ENCODE data around the gene GSTO1. TPM values are rescaled to one million over a fixed set of nuclear protein-coding genes. Genes with fewer than 3 reads are reported as not detected.

The GSTO1 gene
- total RNA-seq, 1 donor from 2014 or later = 131 TPM

DNA sequence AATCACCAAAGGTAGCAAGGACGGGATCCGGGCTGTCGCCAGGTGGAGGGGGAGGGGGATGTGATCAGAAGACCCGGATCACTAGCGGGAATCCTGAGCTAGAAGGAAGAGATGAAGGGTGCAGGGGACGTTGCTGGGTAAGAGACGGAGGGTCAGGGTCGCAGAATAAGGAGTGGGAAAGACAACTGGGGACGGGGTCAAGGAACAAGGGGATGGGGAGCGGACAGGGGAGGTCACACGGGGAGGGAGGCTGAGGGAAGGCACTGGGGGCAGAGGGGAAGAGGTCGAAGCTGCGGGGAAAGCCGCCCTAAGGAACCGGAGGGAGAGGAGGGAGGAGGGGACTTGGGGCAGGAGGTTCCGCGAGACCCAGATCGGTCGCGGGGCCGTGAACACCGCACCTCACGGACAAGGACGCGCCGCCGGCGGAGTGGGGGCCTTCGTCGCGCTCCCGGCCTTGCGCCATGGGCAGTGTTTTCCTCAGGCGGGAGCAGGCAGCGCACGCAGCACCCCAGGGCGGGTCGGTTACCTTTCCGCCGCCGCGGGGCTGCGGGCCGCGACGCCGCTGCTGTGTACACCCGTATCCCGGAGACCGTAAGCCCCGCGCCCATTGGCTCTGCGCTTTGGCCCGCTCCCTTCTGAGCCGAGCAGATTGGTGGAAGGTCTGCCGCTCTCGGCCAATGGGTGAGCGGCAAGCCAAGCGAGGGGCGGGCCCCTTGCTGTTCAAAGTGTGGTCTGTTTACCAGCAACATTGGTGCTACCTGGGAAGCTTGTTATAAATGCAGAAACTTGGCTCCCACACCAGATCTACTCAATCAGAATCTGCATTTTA lies 22.7 kb upstream of the GSTO1 start, which contains the start of gene CFAP43:
Gene CFAP43, minus strand, starts transcription at position 581 of the 829 bp plus-strand sequence. Its CDS starts 118 bp downstream, at position 463.
- Mint-ChIP-seq H3K4me1 (ENCODE audit: low read depth, unreplicated experiment) (no peaks in the 10 kb centered on the region), H3K27me3 (ENCODE audit: low read depth, unreplicated experiment) (no peaks in the 10 kb centered on the region), H3K27ac (ENCODE audit: unreplicated experiment) (peak within 1 kb of the TSS; percentile 66), H3K9me3 (ENCODE audit: unreplicated experiment) (peaks cover 9% of the 10 kb centered on the region), H3K36me3 (ENCODE audit: low read depth, unreplicated experiment) (no peaks in the 10 kb centered on the region), H3K4me3 (ENCODE audit: unreplicated experiment) (peak within 1 kb of the TSS; percentile 91)
- Histone ChIP-seq H2AFZ (ENCODE audit: low read depth, low read length) (peak within 1 kb of the TSS; percentile 100), H4K20me1 (ENCODE audit: insufficient read depth, low read length) (no peaks in the 10 kb centered on the region), H3K4me2 (ENCODE audit: low read length) (peak within 1 kb of the TSS; percentile 99), H3K9me3 (ENCODE audit: insufficient read depth, low read depth, low read length) (no peaks in the 10 kb centered on the region), H3K36me3 (ENCODE audit: insufficient read depth, low read length) (no peaks in the 10 kb centered on the region), H3K27ac (ENCODE audit: low read depth, low read length) (peak within 1 kb of the TSS; percentile 61), H3K27me3 (ENCODE audit: insufficient read depth, low read length) (no peaks in the 10 kb centered on the region), H3K4me3 (ENCODE audit: insufficient read depth, low read depth, low read length) (peak within 1 kb of the TSS; percentile 75), H3K79me2 (ENCODE audit: insufficient read depth, low read length) (no peaks in the 10 kb centered on the region), H3K9ac (ENCODE audit: low read length) (peak within 1 kb of the TSS; percentile 88), H3K4me1 (ENCODE audit: insufficient read depth, low read length) (peaks cover 9% of the 10 kb centered on the region)
- DNase-seq (ENCODE audit: low read depth) (peak; percentile 88), FAIRE-seq (peak; percentile 89)
- TF ChIP-seq, protein P1, sequence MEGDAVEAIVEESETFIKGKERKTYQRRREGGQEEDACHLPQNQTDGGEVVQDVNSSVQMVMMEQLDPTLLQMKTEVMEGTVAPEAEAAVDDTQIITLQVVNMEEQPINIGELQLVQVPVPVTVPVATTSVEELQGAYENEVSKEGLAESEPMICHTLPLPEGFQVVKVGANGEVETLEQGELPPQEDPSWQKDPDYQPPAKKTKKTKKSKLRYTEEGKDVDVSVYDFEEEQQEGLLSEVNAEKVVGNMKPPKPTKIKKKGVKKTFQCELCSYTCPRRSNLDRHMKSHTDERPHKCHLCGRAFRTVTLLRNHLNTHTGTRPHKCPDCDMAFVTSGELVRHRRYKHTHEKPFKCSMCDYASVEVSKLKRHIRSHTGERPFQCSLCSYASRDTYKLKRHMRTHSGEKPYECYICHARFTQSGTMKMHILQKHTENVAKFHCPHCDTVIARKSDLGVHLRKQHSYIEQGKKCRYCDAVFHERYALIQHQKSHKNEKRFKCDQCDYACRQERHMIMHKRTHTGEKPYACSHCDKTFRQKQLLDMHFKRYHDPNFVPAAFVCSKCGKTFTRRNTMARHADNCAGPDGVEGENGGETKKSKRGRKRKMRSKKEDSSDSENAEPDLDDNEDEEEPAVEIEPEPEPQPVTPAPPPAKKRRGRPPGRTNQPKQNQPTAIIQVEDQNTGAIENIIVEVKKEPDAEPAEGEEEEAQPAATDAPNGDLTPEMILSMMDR (IDR thresholded peaks at IDR 0.05; ENCODE audit: insufficient read depth, low read depth, low read length) = no peak
- TF ChIP-seq EZH2 (IDR thresholded peaks at IDR 0.05; ENCODE audit: insufficient read depth, low read length) = no peak

DNA sequence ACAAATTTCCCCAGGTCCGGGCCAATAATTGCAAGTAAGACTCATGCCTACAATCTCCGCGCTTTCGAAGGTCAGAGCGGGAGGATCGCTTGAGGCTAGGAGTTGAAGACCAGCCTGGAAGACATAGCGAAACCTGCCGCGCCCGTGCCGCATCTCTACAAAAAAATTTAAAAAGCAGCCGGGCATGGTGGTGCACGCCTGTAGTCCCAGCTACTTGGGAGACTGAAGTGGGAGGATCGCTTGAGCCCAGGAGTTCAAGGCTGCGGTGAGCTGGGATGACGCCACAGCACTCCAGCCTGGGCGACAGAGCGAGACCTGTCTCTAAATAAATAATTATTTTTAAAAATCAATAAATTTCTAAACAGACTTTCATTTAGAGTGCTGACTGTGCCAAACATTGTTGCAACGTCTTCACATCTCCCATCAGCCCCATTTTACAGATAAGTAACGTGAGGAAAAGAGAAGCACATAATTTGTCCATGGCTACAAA lies 22.0 kb upstream of the GSTO1 start:
- Histone ChIP-seq H3K9me3 (ENCODE audit: insufficient read depth, low read depth, low read length) (no peaks in the 10 kb centered on the region), H3K4me1 (ENCODE audit: insufficient read depth, low read length) (peaks cover 9% of the 10 kb centered on the region), H2AFZ (ENCODE audit: low read depth, low read length) (peak overlapping the region; percentile 100), H3K36me3 (ENCODE audit: insufficient read depth, low read length) (no peaks in the 10 kb centered on the region), H3K4me2 (ENCODE audit: low read length) (peak overlapping the region; percentile 99), H3K9ac (ENCODE audit: low read length) (peak overlapping the region; percentile 88), H3K79me2 (ENCODE audit: insufficient read depth, low read length) (no peaks in the 10 kb centered on the region), H3K27me3 (ENCODE audit: insufficient read depth, low read length) (no peaks in the 10 kb centered on the region), H4K20me1 (ENCODE audit: insufficient read depth, low read length) (no peaks in the 10 kb centered on the region), H3K4me3 (ENCODE audit: insufficient read depth, low read depth, low read length) (peak overlapping the region; percentile 75), H3K27ac (ENCODE audit: low read depth, low read length) (no peak overlapping the region)
- Mint-ChIP-seq H3K4me3 (ENCODE audit: unreplicated experiment) (peak overlapping the region; percentile 91), H3K27ac (ENCODE audit: unreplicated experiment) (no peak overlapping the region), H3K9me3 (ENCODE audit: unreplicated experiment) (peaks cover 10% of the 10 kb centered on the region), H3K4me1 (ENCODE audit: low read depth, unreplicated experiment) (no peaks in the 10 kb centered on the region), H3K27me3 (ENCODE audit: low read depth, unreplicated experiment) (no peaks in the 10 kb centered on the region), H3K36me3 (ENCODE audit: low read depth, unreplicated experiment) (no peaks in the 10 kb centered on the region)
- DNase-seq (ENCODE audit: low read depth) (no peak), FAIRE-seq (no peak)
- TF ChIP-seq, protein P1 (IDR thresholded peaks at IDR 0.05; ENCODE audit: insufficient read depth, low read depth, low read length) = no peak
- no peak for TF ChIP-seq EZH2 (IDR thresholded peaks at IDR 0.05; ENCODE audit: insufficient read depth, low read length)

Data from astrocyte (in vitro differentiated cells and primary cell).